Islet of Langerhans (tissue), 1 donor: Measurements from ENCODE around the gene LMO3.

ENCODE experiments used
- FAIRE-seq: peaks from one replicate; lab custom pipeline; 2011; peaks lifted over from hg19 to GRCh38; lab: Jason Lieb, UNC

The LMO3 gene

DNA sequence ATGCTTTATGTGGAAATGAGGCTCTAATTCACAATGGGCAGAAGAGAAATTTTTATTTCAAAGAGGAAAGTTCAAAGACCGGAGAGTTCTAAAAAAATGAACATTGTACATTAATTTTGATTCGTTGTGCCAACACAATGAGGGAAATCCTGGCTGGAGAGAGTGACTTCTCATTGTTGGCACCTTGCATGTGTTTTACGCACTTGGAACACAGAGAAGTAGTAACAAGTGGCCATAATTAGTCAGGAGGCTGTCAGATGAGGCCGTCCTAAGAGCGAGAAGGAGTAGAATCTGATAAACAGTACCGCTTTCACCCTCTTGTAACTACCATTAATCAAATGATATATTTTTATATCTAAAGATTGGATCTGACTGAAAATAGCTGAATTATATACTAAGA, 6.9 kb downstream of the LMO3 start:
- no peak for FAIRE-seq

DNA sequence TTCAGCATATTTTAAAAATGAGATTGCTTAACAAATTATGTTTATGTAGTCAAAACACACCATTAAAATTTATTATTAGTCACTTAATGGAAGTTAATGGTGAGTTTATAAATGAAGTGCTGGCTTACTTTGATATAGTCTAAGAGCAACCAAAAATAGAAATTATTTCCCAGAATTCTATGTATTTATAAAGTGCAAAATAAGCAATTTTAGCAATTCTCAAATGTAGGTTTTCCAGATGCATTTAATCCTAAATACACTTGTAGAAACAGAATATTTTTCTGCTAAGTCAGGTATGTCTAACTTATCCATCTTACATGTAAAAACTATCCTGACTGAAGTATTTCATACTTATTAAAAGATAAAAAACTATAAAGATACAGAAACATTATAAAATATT, 11.2 kb downstream of the LMO3 start:
- no peak for FAIRE-seq

DNA sequence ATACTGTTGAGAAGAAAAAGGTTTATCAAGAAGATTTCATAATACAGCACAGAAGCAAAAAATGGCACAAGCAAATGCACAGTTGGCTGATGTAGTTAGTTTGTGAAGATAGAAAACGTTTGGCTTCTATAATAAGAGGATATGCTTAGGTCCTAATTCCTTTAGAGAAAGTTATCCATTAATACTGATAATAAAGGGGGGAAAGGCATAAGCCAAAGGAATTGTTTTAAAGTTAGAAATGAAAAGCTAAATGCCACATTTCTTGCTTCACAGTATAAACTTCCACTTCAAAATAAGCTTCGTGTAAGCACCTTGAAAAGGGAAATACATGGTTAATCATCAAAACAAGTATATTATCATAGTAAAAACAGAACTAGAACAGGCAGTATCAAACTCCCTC, 12.4 kb downstream of the LMO3 start:
- no peak for FAIRE-seq

DNA sequence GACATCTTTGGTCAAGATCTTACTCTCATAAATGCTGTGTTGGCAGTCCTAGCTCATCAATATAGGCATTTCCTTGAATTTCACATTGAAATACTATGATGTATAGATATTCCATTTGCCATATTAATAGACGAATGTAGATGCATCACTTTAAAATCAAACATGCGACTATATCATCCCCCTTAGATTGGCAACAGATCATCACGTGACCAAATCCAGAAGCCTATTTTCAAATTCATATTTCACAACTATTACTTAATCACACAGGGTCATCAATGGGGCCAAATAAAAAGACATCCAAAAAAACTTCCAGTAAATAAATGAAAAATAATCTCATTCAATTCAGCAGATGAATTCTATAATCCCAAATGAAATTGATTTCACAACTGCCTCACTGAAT, 15.3 kb downstream of the LMO3 start:
- no peak for FAIRE-seq

DNA sequence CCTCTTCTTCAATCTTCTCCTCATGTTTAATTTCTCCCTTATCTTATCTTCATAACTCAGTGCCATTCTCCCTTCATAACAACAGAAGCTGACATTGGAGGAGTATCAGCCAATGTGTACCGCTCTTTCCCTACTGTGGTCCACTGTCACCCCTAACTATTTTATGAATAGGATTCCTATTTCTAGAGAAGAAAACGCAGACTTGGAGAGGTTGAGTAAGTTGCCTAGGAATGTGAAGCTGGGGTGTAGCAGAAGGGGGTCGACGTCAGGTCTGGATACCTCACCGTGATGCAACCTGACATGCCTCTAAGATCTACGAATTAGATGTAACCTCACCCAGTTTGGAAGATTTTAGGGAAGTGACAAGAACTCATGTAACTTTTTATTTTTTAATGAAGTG, 17.1 kb downstream of the LMO3 start:
- no peak for FAIRE-seq

DNA sequence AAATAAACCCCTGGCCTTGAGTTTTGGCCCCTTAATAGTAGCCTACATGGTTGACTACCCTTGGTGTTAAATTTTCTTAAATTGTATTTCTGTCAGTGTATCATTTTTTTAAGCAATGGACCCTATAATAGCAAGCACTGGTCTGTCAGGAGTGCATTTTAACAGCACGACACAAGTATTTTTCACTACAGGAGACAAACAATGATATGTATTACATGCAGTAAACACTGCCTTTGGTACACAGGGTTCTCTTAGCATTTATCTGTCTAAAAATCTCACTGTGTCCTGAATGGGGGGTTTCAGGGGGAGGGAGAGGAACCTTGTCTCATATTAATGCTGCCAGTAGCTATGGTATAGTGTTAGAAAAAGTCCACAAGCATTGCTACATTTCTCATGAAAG, 18.4 kb downstream of the LMO3 start:
- FAIRE-seq: no peak

DNA sequence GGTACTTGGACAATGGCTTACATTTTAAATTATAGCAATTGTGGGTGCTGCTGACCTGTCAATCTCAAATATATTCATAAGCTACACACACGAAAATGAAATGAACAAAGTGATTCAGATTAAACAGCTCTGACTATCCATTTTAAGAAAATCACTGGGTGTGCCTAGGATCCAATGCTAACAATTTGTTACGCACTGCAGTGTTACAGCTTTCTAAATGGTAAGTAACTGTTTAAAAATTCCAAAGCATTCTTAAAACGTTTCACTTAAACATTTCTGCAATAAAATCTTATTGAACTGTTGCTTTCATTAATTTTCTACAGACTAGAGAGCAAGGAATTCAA, 18.9 kb downstream of the LMO3 start:
- FAIRE-seq: no peak

DNA sequence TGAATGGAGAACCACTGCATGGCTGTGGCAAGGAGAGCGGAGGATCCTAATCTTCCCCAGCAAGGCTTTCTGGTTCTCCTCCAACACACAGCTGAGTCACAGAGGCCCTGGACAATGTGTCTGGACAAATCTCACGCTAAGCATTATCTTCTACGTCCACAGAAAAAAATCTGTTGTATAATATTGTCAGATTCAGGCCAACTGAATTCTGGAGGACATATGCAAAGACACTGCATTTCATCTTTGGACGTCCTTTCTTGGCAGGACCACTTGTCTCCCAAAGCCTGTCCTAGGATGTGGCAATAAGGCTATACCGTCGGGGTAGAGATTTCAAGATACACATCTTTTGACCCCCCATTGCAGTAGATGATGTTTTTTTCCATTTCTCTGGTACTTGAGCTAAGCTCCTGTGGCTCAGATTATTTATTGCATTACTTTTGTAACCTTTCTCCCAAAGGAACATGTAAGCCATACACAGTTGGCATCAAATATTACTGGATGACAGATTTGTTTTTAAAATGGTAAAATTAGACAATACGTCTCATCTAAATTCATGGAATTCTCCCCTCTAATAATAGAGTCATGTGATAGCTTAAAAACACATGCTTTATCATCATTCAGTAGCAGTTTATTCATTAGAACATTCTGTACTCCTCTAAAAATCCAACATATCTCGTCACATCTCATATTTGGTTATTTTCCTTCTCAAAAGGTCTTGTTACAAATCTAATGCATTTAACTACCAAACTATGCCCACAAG, 19.4 kb downstream of the LMO3 start:
- no peak for FAIRE-seq

DNA sequence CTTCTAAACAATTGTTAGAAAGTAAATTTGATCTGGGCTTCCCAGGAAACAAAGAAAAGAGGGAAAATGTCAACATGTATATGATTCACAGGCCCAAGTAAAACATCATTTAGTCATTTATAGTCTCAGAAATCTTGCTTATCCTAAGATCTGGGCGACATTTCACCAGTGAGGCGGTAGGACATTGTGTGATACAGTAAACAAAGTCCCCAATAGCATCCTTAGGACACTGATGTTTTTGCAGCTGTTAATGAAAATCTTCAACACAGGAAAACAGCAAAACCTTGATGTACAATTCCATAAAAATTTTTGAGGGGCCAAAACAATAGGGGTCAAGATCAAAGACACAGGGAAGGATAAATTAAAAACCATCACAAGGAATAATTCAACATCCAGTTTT, 20.2 kb downstream of the LMO3 start:
- no peak for FAIRE-seq

DNA sequence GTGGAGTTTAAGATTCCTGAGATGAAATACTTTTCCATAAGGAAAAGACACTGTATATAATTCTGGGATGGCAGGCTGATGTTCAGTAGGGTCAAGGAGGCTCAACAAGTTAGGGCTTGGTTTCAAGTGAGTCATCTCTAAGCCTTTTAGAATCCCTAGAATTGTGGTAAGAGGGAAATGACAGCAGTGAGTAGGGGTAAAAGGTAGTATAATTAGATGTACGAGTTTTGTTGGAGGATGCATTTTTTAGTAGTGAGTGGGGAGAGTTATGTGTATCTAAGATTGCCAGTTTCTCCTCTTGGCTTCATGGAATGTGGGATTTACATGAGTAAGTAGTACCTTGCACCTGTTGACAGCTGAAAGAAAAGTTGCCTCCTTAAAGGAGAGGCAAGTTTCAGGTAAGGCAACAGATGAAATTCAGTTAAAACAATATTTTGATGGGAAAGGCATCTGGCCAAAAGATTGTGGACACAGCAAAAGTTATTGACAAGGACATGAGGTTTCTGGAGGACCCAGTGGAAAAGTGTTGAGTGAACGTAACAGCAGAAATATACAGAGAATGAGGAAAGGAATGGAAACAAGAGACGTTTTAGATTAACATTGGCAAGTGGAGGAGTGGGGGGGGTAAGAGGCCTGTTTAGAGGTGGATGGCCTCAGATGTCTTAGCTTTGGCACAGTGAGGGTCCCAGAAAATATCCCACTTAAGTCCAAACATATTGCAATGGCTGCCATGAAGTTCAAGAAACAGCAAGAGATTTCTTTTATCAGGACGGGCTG, 21.8 kb downstream of the LMO3 start:
- FAIRE-seq: no peak

DNA sequence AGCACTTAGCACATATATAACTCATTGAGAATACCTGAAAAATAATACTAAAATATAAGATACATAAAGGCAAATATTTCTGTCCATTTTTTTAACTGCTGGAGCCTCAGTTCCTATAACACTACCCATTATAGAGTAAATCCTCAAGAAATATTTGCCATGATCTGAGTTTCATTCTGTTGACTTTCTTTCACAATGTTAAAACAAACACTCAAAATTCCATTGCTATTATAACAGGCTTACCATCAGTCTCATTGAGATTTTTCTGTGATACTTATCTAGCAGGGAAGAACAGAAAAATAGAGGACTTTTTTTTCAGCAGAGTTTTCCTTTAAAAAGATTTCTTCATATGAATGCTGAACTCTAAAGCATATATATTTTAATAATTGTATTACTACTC, 24.5 kb downstream of the LMO3 start:
- FAIRE-seq: no peak

DNA sequence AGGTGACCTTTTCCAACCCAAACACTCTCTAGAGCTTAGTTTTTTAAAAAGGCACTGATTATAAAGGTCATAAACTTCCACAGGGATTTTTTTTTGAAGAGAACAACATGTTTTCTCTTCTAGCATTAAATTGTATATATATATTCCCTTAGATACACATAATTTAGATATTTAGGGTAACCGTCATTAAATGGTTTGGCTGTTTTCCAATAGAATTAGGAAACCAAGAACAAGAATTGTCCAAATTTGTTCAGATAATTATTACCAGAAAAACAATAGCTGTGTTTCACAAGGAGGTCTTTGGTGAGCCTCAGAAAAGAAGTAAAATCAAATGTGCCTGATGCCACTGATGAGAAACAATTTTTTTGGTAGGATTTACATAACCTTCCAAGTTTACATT, 26.9 kb downstream of the LMO3 start:
- FAIRE-seq: no peak

DNA sequence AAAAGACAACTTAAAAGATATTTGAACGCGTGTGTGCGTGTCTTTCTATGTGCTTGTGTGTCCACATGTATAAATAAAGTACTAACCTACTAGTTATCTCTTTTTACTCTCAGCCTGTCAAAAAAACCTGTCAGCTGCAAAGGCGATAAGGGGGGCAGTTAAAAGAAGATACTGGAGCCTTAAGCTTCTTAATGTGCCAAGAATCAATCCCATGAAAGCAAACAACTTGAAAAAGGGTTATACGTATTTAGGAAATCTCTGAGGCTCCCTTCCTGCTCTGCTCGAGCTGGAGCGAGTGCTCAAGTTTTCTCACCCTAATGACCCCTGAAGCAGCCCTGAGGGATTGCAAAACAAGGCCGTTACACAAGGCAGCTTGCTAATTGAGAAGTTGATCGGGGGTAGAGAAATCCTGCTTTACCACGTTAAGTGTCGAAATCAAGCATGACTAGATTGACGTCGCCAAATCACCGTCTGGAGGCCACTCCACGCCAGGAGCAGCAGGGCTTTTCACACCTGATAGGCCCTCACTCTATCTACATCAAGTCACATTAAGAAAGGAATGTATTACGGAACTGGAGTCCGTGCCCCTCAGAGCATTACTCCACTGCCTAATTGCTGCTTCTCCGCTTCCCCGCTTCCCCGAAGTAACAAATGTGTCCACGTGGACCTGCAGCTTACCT, 32.4 kb downstream of the LMO3 start:
- FAIRE-seq: no peak

DNA sequence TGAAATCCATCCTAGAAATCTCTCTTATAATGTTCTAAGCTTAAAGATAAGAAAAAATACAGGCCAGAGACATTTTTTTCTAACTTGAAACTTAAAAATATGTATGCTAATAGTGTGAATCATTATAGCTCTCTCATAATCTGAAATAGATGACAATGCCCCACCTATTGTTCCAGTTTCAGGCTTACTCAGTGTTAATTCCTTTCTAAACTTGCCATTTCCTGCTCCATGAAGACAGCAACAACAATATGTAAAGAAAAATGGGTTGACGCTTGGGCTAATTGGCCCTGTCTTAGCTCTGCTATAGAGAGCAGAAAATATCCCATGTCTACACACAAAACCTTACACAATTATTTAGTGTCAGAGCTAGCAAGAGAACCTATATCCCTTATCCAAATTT, 37.1 kb downstream of the LMO3 start:
- FAIRE-seq: no peak

DNA sequence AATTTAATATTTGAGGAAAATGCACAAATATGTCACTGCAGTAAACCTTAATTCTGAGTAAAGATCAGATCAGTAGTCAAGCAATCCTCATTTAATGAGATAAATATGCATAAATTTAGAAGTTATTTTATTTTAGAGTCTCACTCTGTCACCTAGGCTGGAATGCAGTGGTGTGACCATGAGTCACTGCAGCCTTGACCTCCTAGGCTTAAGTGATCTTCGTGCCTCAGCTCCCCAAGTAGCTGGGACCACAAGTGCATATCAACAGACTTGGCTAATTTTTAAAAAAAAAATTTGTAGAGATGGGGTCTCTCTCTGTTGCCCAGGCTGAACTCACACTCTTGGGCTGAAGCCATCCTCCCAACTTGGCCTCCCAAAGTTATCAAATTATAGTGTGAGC, 41.3 kb downstream of the LMO3 start:
- no peak for FAIRE-seq

DNA sequence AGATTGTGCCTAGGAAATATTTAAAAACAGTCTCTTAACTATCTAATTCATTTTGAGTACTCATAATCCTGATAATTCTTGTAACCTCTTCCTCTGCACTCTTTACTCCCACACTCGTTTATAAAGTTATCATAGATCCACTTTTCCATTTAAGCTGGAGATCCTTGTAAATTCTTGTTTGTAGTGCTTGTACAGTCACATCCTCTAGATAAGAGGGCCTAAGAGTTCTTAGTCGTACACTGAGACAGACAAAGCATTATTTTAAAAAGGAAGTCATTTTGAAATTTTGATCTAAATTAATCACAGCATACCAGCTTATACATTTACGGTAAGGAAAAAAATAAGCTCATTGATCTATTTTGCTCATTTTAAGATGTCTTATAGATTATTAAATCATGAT, 42.5 kb downstream of the LMO3 start:
- no peak for FAIRE-seq

DNA sequence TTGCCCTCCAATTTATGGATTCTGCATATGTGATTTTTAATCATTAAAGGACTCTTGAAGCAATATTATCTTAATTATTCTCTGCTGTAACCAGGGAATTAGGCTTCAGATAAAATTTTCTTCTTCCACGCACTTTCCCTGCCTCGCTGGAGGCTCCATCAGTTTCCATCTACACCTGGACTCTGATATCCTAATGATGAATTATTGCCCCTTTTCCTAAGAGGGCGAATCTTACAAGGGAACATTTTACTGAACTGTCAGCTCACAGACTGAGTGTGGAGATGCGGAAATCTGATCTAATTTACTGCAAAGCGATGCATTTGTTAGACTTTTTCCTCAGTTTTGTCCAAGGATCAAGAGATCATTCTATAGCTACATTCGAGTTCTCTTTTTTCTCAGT, 43.0 kb downstream of the LMO3 start:
- FAIRE-seq: no peak

DNA sequence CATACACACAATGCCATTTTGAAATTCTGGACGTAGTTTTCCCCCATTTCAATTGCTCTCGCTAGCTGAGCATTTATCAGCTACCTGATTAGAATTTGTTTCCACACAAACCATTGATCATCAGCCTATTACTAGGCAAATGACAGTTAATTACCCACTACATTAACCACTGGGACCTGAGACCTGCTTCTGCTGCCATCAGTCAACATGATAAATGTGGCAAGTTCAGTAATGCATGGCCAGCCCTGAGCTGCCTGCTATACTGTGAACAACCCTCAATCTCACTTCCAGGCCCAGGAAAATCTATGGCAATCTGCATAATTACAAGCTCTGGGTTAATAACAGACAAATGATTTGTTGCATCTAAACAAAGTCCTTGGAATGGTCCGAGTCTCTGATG, 43.5 kb downstream of the LMO3 start:
- no peak for FAIRE-seq

DNA sequence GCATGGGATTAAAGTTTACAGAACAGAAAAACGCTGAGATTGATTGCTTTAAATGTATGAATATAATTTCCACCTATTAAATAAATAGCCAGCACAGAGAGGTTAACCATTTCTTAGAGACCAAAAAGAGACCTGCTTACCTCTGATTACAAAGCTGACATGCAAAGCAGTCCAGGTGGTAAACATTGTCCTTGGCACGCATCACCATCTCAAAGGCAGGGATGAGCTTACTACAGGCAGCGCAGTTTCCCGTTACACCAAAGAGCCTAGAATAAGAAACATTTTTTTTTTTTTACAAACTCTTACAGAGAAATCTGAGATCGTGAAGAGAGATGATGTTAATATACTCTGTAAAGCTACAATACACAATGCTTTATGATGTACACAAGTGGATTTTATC, 45.7 kb downstream of the LMO3 start:
- FAIRE-seq: no peak

DNA sequence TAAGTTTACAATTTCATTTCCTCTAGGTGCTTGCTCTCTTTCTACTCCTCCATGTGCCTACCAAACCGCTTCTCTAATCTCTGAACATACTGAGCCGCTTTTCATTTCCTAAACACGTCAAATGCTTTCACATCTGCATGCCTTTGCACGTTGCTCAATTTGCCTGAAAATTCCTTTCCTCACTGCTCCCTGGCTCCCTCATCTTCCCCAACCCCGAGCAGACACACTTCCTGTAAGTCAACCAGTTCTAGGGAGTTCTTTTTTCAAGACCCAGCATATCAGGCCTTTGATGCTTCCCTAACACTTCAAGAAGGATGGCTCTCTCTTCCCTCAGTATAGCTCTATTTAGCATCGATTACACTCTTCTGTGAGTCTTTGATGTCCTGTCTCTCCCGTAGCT, 50.3 kb downstream of the LMO3 start:
- FAIRE-seq: no peak

DNA sequence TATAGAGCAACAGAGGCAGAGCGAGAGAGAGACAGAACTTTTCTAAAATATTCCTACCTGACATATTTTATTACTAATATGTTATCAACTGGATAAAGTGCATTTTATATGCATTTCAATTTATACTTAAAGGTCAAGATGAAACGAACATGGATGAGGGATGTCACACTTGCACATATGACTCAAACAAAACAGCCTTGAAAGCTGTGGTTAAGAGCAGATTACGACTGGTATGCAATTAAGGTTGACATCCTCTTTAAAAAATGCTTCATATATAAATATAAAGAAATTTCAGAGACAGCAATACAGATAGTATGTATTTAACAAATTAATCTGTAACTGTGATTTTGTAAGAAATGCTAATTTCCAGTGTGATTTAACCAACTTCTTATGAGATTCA, 52.5 kb downstream of the LMO3 start:
- no peak for FAIRE-seq

DNA sequence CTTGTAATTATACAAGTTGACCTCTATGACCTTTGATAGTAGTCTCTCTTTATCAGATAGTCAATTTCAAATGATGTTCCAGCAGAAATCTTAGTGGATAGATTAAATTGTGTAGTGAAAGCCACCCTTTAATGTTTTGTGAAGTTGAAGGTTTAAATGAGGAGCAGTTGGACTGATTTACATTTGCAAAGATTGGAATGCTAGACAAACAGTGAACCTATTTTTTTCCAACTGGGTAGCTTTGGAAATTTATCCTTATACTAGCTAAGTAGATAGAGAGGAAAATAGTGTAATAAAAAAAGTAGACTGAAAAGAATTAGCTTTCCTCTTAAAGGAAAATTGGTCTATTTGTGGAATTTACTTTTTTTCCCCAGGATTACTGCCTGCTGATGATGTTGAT, 53.7 kb downstream of the LMO3 start:
- no peak for FAIRE-seq

DNA sequence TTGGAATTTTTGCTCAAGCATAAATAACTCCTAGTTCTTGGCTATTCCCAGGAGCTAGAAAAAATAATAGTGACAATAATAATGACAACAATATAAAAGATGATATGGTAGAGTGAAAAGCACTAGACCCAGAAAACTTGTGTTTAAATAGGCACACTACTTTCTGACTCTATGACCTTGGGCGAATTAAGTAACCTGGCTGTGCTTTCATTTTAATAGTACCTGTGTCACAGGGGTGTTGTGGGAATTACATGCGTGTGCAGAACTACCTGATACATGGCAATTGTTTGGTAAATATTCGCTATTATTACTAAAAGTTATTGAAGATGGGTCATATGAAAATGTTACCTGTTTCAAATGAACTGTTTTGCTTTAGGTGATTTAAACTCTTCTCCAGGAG, 60.1 kb downstream of the LMO3 start:
- no peak for FAIRE-seq

DNA sequence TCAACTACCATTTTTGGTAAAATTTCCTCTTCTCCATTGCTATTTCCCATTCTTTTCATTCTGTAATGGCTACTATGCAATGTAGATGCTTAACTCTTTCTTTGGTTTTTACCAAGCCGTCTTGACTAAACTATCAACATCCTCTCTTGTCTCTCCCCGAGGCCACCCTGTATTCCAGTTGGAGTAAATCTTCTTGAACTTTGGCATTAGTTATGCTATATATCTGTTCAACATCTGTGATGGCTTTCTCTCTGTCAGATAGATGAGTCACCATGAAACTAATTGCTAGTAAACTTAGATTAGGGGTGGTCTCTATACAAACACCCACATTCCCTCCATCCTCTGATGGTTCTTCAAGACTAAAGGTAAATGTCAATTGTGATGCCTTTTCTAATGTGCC, 63.4 kb downstream of the LMO3 start:
- FAIRE-seq: no peak
